ENCODE measurements around the gene TAP1.
A peak's percentile ranks its signal among the peaks of the same experiment; 100 is the strongest.
"Not testable (repeated sequence)": the region's sequence is repeated elsewhere in the genome, so short reads cannot be mapped to it uniquely, and the experiment has no call there.

TAP1 gene, protein sequence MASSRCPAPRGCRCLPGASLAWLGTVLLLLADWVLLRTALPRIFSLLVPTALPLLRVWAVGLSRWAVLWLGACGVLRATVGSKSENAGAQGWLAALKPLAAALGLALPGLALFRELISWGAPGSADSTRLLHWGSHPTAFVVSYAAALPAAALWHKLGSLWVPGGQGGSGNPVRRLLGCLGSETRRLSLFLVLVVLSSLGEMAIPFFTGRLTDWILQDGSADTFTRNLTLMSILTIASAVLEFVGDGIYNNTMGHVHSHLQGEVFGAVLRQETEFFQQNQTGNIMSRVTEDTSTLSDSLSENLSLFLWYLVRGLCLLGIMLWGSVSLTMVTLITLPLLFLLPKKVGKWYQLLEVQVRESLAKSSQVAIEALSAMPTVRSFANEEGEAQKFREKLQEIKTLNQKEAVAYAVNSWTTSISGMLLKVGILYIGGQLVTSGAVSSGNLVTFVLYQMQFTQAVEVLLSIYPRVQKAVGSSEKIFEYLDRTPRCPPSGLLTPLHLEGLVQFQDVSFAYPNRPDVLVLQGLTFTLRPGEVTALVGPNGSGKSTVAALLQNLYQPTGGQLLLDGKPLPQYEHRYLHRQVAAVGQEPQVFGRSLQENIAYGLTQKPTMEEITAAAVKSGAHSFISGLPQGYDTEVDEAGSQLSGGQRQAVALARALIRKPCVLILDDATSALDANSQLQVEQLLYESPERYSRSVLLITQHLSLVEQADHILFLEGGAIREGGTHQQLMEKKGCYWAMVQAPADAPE

DNA sequence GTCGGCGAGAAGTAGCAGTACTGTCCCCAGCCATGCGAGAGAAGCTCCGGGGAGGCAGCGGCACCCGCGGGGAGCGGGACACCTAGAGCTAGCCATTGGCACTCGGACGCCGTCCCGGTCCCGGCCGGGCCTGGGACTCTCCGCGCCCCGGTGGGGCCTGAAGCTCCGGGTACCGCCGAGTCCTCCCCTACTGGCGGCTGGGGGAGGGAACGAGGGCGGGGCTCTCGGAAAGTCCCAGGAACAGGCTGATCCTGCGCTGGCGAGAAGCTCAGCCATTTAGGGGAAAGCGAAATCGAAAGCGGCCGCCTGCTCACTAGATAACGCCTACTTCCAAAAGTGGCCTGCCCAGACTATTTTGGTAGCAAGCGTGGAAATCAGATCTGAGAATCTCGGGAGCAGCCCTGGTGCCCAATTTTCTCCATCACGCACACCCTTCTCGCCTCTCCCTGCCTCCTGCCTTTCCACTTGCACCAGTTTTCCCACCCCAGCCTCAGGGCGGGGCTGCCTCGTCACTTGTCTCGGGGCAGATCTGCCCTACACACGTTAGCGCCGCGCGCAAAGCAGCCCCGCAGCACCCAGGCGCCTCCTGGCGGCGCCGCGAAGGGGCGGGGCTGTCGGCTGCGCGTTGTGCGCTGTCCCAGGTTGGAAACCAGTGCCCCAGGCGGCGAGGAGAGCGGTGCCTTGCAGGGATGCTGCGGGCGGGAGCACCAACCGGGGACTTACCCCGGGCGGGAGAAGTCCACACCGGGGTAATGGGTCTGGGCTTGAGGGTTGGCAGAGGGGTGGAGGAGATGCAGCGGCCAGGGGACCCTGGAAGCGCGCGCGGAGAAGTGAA, at the start of gene TAP1, which contains the start of gene PSMB9:
TSS of gene TAP1 (minus strand) at position 164 of the 835 bp plus-strand sequence. CDS start at position 96, 68 bp downstream.
TSS of gene PSMB9 (plus strand) at position 652 of the 835 bp plus-strand sequence. CDS start at position 690, 38 bp downstream.
- DNase-seq: peak; percentile 90 to 92

DNA sequence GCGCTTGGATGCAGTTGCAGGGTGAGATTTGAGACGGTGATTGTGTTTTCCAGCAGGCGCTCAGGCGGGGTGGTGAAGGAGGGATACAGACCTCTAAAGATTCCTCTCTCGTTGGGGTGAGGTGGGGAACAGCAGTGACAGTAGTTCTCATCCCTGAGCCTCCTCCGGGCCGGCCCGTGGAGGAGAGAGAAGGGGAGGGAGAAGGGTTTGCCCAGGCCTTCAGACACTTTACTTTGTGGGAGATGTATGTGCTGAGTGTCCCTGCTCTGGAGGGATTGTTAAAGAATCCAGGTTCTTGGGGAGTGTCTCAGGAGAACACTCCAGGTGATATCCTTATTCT, 41.5 kb upstream of the TAP1 start:
- peak in 1 of 2 experiments; percentile 55 for DNase-seq

DNA sequence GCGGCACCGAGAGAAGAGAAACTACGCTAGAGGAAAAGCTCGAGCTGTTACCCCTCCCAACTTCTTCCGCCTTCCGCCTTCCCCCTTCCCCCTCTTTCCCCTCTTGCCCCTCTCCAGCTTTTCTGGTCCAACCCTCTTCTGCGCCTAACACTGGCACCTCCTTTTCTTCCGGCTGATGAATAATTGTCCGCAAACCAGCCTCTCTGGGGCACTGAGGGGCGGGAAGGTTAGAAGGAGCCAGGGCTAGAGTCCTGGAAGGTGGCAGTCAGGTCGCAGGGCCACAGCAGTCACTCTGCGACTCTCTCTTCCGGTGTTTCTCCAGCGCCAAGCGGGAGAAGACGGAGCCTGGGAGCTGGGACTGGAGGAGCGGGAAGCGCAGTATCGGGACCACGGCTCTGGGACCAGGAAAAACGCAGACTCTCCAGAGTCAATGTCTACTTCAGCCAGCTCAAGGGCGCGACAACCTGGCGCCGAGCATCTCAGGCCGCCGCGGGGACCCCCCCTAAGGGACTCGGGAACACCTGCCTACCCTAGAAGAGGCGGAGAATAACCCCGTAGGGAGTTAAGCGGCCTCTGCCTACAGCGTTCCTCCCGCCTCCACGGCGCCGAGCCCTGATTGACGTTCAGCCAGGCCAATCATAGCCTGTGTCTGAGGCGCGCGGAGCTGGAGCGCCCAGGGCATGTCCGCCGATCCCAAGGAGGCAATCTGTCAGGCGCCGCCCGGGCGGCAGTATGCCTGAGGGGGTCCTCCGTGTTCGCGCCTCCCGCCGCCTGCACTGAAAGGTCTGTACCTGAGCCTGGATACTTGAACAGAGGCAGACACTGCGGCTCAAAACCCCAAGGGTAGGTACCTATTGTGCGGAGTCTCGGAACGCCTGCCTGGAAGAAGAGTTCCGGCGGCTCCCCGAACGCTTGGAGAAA, 40.8 kb upstream of the TAP1 start:
- DNase-seq: peak; percentile 76 to 84

DNA sequence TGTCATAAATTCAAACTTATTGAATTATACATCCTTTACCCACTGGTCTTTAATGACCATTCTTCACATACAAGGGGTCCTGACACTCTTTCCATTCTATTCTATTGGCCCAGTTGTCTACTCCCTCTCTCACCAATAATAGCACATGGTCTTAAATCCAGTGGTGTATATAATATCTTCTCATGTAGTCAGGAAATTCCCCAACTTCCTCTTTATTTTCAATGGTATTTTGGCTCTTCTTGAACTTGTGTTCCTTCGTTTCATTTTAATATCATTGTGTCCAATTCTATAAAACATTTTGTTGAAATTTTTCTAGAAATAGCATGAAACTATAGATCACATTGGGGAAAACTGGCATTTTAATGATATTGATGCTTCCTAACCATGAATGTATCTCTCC, 37.3 kb upstream of the TAP1 start:
- peak; percentile 26 to 32 for DNase-seq

DNA sequence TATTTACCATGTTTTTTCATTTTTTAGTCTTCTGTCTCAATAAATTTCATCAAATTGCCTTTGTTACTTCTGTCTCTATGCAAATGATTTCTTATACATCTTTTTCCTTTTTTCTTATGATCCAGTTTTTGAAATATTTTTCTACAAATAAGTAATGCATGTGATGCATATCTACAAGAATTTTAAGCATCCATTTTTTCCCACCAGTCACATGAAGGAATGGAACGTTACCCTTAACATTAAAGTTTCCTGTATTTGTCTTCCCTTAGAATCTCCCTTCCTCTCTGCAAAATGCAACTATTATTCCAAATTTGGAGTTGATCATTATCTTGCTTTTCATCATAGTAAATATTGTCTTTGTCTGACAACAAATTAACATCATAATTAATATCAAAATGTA, 36.0 kb upstream of the TAP1 start:
- no peak for DNase-seq

DNA sequence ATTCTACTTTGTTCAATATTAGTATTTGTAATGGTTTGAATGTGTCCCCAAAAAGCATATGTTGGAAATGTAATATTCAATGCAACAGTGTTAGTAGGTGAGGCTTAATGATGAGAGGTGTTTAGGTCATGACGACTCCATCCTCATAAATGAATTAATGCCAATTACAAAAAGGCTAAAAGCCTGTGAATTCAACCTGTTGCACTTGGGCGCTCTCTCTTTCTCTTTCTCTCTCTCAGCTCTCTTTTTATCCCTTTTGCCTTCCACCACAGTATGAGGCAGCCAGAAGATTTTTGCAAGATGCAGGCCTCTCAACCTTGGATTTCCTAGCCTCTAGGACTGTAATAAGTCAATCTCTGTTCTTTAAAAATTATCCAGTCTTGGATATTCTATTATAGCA, 35.1 kb upstream of the TAP1 start:
- no peak for DNase-seq

GRCh38 chr6:32887616-32888015, 34.1 kb upstream of the TAP1 start:
- DNase-seq: no peak

DNA sequence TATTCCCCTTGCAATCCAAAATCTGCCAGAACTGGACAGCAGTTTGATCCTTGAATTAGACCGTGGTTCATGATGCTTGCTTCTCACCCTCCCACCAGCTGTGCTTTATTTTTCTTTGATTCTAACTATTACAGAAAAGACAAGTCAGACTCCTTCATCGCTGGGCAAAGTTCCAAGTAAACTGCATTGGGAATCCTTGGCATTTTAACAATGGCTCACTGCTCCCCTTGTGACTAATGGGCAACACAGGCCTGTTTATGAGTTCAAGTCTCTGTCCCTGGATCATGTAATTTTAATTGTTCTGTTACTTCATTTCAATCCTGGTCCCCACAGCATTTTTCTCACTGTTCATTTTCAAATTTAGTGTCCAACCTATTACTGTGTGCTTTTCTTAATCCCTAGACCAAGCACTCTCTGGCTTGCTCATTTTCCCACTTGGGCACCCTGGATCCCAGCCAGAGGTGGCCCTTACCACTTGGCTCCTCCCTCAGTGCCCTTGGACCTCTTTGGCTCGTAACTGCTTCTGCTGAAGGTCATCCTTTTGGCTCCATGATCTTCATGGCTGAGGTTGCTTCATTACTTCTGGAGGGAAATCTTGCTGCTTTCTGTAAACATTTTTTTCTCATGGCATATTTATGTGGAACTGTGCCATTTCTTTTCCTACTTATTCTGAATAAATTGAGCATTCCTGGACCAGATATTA, 33.3 kb upstream of the TAP1 start:
- no peak for DNase-seq

DNA sequence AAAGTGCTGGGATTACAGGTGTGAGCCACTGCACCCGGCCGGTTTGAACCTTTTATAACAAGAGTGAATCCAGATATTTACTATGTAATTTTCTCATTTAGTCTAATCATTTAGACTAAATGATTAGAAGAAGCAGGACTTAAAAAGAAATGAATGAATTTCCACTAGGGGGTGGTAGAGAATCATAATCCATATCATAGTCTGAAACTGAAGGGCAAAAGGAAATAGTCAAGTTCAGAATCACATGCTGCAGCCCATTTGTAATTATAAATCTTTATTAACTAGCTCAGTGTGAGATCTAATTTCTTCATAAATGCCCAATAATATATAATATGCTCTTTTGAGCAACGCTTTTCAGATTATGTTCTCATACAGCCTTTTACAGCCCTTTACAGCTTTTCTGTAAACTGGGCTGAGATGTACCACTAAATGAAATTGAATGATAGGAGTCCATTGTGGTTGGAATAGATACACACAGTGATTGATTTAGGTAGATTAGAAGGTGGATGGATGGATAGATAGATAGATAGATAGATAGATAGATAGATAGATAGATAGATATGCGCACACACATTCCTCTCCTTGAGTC, 32.3 kb upstream of the TAP1 start:
- peak; percentile 77 to 86 for DNase-seq

GRCh38 chr6:32883789-32884188, 30.3 kb upstream of the TAP1 start:
- DNase-seq: no peak

DNA sequence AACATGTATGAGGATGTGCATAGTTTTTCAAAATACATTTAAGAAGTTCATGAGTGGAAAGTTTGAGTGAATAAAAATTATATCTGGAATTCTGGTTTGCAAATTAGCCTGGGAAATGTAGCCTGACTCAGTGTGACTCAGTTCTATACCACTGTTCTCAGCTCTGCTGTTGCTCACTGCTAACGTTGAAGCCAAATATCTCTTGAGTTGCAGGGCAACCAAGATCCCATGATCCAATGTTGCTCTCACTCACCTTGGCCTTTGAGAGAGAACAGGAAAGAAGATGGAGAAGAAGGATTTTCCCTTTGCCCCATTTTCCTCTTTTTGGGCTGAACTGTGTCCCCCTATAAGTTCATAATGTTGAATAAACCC, 29.4 kb upstream of the TAP1 start:
- DNase-seq: no peak

DNA sequence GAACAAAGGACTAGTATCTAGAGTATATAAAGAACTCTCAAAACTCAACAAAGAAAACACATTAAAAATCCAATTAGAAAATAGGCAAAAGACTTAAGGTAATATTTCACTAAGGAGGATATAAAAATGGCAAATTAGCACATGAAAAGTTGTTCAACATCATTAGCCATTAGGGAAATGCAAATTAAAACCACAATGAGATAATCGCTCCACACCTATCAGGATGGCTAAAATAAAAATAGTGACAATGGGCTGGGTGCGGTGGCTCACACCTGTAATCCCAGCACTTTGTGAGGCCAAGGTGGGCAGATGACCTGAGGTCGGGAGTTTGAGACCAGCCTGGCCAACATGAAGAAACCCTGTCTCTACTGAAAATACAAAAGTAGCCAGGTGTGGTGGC, 27.5 kb upstream of the TAP1 start:
- not testable (repeated sequence) for DNase-seq

DNA sequence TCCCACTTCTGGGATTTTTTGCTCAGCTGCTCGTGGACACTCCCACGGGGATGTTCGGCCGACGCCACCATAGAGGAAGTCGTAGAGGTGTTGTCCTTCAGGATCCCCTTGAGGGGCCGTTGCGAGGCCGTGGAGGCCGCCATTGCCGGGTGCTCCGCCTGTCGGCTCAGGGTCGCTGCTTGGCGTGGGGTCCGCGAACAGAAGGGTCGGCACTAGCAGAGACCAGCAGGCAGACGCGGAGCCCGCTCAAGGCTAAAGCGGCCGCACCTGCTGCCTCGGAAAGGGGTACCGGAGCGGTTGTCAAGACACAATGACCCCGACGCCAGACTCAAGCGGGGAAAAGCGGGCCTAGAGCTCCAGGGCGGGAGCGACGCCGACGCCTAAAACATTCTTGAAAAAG, 26.2 kb upstream of the TAP1 start:
- no peak for DNase-seq

DNA sequence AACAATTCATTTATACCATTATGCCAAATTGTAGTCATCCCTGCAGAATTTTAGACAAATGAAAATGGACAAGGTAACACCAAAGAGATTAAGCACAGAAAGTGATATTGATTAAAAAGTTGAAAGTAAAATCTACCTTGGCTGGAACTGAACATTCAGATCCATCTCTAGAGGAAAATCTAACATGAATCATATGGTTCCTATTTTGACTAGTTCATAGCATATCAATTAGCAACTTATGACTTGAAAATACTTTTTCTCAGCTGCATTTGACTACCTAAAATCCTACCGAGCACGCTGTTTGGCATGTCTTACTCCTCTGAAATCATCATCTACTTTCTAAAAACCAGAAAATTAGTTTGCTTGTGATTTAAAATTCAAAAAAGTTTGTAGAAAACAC, 23.1 kb upstream of the TAP1 start:
- no peak for DNase-seq

GRCh38 chr6:32873947-32874346, 20.4 kb upstream of the TAP1 start:
- not testable (repeated sequence) for DNase-seq

DNA sequence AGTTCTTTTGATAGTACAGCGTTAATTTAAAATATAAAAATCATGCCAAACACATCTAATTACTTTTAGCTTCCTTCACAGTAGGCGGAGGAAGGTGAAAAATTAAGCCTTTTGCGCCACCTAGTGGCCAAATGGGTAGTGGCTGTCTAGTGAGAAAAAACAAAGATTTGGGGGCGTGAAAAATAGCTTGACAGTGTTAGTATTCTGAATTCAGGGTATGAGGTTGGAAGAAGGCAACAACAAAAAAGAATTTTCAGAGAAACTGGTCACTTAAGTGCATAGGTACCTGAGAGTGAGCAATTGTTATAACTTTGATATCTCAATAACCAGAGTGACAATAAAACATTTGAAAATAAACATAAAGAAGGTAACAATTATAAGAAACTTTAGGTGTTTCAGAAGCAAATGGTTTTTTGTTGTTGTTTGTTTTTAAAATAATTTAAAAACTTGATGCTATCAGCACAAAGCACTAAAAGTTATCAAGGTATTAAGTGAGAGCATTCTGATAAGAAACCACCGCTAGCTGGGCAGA, 14.8 kb upstream of the TAP1 start:
- DNase-seq: peak; percentile 74 to 77

- DNase-seq: no peak
These were observed 14.2 kb upstream of the TAP1 start for GRCh38 chr6:32867554-32868256.

DNA sequence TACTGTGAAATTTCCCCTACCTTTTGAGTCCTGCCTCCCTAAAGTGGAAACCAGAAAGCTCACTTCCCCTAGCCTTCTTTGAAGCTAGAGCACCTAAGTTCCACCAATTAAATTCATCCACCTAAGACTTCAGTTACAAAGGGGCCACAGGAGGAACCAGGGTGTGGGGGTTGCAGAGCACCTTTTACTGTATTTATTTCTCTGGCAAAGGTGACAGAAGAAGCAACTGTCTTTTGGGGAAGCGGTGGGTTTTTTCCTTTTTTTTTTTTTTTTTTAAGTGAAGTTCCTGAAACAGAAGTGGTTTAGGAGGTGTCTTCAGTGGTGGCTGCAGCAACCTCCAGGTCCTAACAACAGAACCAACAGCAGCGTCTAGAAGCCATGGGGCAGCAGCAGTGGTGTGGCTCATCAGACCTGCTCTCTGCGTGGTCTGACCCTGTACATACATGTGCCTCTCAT, 13.5 kb upstream of the TAP1 start:
- DNase-seq: no peak

- DNase-seq: no peak
These were observed 12.4 kb upstream of the TAP1 start for GRCh38 chr6:32865724-32866443.
